ENCODE results near the gene ASCL1.

ASCL1 gene

DNA sequence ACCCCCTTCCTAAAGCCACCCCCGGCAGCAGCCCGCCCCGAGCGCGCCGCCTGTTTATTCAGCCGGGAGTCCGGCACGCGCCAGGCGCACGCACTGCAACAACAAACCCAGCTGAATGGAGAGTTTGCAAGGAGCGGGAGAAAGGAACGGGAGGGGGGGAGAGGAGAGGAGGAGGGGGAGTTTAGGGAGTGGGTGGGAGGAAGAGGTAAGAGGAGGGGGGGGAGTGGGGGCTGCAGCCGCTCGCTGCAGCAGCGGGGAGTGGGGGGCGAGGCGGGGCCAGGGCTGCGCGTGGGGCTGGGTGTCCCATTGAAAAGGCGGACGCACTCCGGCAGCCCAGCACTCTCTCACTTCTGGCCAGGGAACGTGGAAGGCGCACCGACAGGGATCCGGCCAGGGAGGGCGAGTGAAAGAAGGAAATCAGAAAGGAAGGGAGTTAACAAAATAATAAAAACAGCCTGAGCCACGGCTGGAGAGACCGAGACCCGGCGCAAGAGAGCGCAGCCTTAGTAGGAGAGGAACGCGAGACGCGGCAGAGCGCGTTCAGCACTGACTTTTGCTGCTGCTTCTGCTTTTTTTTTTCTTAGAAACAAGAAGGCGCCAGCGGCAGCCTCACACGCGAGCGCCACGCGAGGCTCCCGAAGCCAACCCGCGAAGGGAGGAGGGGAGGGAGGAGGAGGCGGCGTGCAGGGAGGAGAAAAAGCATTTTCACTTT, at the start of gene ASCL1:
Gene ASCL1, plus strand, starts transcription at position 336 of the 712 bp plus-strand sequence. CDS start 571 bp downstream, outside the sequence.
- peak; percentile 88 for DNase-seq

GRCh38 chr12:102907918-102908317, 49.6 kb upstream of the ASCL1 start:
- no peak for DNase-seq

- DNase-seq, result no peak
Observed at GRCh38 chr12:102910137-102910536, 47.3 kb upstream of the ASCL1 start.

- no peak for DNase-seq
Observed at GRCh38 chr12:102910792-102911191, 46.7 kb upstream of the ASCL1 start.

- DNase-seq, result no peak
Observed at GRCh38 chr12:102911320-102911719, 46.2 kb upstream of the ASCL1 start.

GRCh38 chr12:102912258-102912657, 45.2 kb upstream of the ASCL1 start:
- no peak for DNase-seq

GRCh38 chr12:102913453-102914226, 43.8 kb upstream of the ASCL1 start:
- DNase-seq, result no peak

DNA sequence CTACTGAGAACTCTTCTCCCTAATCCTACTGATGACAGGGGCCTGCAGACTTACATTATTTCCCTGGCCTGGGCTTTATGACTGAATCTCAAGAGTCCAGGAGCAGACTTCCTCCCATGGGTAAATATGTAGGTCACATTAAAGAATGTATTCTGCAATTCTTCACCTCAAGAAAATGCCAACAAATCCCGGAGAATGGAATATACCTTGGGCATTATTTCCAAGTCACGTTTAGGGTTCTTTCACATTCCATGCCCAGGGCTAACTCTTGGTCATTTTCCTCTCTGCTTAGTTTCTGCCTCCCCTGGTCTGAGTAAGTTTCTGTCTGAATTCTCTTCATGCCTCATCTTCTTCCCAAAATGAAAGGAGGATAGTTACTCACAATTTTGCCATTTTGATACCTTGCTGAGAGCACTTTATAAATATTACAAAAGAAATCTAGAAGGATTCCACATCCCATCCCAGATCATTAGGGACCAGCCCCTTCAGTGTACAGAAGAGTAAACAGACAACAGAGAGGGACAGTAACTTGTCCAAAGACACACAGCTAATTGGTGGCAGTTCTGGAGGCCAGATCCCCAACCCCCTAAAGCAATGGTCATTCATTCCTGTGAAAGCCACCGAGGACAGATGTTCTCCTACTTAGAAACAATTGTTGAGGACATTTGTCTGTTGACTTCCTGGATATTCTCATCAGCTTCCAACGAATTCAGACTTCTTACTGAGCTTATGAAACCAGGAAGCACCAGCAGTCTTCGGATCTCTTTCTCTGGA, 41.0 kb upstream of the ASCL1 start:
- DNase-seq, result no peak

DNA sequence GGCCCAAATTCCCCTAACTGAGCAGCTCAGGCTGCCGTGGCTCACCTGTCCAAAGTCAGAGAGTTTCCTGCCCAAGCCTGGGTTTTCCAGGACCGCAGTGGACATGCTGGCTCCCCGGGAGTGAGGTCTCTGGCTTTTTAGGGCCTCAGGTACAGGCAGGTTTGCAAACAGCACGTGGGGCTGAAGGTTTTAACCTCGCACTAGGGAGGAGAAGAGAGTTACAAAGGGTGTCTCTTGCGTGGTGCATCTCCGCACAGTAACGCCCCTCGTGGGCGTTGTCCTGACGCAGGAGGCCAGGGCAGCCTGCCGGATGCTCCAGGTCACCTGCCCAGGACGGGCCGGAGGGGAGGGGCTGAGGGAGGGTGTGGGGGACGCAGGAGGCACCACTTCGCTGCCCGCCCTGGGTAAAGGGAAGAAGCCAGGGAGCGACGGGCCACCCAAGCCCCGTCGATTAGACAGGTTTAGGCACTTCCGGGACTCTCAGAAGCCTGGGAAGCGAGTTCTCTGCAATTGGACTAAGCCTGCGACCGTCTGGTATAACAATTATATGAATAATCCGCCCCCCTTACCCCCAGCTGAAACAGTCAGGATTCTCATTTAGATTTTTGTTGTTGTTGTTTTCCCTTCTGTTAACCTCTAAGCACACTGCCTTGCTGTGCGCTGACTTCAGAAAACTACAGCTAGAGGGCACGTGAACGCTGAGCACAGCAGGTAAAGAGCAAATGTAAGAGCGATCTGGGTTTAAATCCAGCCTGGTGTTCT, 40.3 kb upstream of the ASCL1 start, which contains the start of gene PAH:
Gene PAH, minus strand, starts transcription at position 219 of the 762 bp plus-strand sequence. Its CDS starts 114 bp downstream, at position 105.
- peak; percentile 67 for DNase-seq

- DNase-seq, result no peak
Observed at GRCh38 chr12:102918840-102919239, 38.6 kb upstream of the ASCL1 start.

GRCh38 chr12:102920271-102920670, 37.2 kb upstream of the ASCL1 start:
- DNase-seq, result no peak

GRCh38 chr12:102921240-102921639, 36.2 kb upstream of the ASCL1 start:
- no peak for DNase-seq

- DNase-seq, result no peak
Observed at GRCh38 chr12:102927220-102927619, 30.3 kb upstream of the ASCL1 start.

GRCh38 chr12:102933168-102933567, 24.3 kb upstream of the ASCL1 start:
- no peak for DNase-seq

DNA sequence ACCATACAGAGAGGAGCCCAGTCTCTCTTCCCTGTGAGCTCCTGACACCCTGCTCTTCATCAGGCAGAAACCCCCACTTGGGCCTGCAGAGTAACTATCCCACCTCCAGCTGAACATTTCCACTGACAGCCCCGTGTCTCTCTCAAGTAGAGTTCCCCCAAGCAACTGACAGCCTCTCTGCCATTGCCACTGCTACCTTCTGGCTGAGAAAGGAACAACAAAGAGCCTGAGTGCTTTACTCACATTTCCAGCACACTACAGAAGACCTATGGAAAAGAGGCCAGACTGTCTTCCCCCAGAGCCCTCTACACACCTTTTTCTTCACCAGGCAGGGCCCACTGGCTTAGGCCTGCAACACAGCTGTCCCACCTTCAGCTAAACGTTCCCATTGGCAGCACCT, 18.4 kb upstream of the ASCL1 start:
- DNase-seq, result no peak

DNA sequence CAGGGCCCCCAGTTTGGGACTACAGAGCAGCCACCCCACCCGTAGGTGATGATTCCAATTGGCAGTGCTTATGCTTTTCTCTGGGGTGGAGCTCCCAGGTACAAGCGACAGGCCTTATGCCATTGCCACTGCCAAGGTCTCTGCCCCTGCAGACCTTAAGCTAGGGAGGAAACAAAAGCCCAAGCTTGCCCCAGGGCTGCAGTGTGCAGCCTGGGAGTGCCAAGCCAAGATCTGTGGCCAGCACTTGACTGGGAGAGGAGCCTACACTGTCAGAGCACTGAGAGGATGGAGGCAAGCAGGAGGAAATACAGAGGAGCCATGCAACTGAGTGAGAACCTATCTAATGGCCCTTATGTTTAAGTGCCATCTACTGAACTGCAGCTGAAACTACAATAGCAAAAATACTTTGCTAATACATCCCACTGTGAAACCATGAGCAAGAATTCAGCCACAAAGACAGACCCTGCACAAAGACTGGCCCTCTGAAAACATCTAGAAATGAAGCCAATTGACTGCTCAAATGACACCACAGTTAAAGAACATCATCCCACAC, 17.7 kb upstream of the ASCL1 start:
- no peak for DNase-seq

- no peak for DNase-seq
Observed at GRCh38 chr12:102946042-102946441, 11.4 kb upstream of the ASCL1 start.

GRCh38 chr12:102948941-102949352, 8.5 kb upstream of the ASCL1 start:
- peak; percentile 79 for DNase-seq

GRCh38 chr12:102950107-102950949, 7.1 kb upstream of the ASCL1 start:
- DNase-seq, result peak; percentile 88

DNA sequence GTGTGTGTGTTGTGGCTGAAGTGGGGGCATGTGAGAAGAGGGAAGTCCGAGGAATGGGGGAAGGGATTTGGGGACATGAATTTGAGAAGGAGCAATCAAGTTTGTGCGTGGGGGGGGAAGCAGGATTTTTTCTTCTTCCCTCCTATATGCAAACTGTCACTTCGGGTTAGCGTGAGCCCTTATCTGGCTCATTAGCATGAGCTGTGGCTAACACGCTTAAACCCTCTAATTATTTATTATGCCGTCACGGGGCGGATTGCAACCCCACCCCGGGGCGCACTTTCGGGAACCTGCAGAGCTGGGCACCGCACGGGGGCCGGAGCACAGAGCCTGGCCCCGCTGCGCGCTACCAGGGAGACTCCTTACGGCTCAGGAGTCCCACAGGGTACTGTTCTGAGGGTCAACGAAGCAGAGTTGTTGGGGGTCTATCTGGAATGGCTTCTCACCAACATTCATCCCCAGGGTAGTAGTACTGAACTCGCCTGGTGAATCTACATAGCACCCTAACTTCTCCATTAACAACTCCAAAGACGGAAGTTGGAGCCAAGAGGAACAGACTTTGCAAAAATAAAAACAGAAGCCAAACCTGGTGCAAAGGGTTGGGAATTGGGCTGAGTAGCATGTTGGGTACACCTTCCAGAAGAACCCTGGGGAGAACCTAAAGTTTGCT, 6.4 kb upstream of the ASCL1 start:
- DNase-seq, result peak; percentile 68

DNA sequence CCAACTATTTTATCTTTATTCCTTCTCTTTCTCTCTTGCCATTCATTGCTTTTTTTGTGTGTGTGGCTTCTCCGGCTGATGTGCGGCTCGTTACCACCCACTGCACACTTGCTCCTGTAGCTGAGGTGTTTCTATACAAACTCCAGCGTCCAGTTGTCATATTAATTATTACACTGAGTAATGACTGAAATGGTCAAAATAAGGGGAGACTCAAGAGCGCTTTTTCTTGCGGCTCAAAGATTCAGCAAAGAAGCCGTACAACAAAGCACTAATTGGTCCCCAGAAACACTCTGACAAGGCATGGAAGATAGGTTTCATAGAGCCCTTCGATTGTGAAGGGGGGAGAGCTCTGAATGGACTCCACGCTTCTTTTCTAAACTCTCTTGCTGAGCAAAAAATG, 5.6 kb upstream of the ASCL1 start:
- DNase-seq, result no peak

Measured in DMS153 (cell line).